Left lung (tissue), 10 donors: ENCODE results near the gene RNF10. TPM values are rescaled to one million over a fixed set of nuclear protein-coding genes. Genes with fewer than 3 reads are reported as not detected.
"Not testable (repeated sequence)": the region's sequence is repeated elsewhere in the genome, so short reads cannot be mapped to it uniquely, and the experiment has no call there.

Experiments
- ATAC-seq: fragments of 200-7000 bp; cut with Tn5 transposase; one replicate; pipeline ENCODE4 v1.9.1; 2020; ENCODE audit warnings: moderate library complexity
- DNase-seq, 4 donors: peaks; one replicate each; pipeline ENCODE4 v3.0.0-alpha.2; 2013 to 2020
- H3K27ac ChIP-seq, 2 donors: fragments of 200-600 bp; sonication (generic) in 1 of 2; one replicate each; pipeline versions ENCODE4 v1.5.0 to v1.8.0; 2020 to 2021
- H3K27me3 ChIP-seq, 2 donors: fragments of 200-600 bp; sonication (generic) in 1 of 2; one replicate each; pipeline versions ENCODE4 v1.5.0 to v1.8.0; 2020 to 2021
- H3K36me3 ChIP-seq, 2 donors: fragments of 200-600 bp; sonication (generic) in 1 of 2; one replicate each; pipeline versions ENCODE4 v1.5.0 to v1.8.0; 2020 to 2021
- H3K4me1 ChIP-seq, 2 donors: fragments of 200-600 bp; one replicate each; pipeline ENCODE4 v1.8.0; 2021
- H3K4me3 ChIP-seq, 2 donors: fragments of 200-600 bp; sonication (generic) in 1 of 2; one replicate each; pipeline versions ENCODE4 v1.5.0 to v1.8.0; 2020 to 2021; ENCODE audit warnings: mild to moderate bottlenecking in 1 of 2
- H3K9me3 ChIP-seq, 2 donors: fragments of 200-600 bp; sonication (generic) in 1 of 2; one replicate each; pipeline versions ENCODE4 v1.5.0 to v1.8.0; 2020 to 2021
- CTCF ChIP-seq, 2 donors: fragments of 200-600 bp; sonication (generic) in 1 of 2; IDR thresholded peaks; one replicate each; pipeline versions ENCODE4 v1.5.0 to v1.8.0; 2021; ENCODE audit warnings: antibody characterized with exemption in 2 of 2
- intact Hi-C, 2 donors: fragments of 100-400 bp; cut with DNase I; formaldehyde crosslinking; loops; one replicate each; pipeline versions ENCODE4 v1.11.2 to v1.14.2; 2022
- polyA plus RNA-seq, 6 donors: library from polyadenylated mRNA; unstranded; fragments of 120-200 nt; gene quantifications; one replicate each; pipeline ENCODE4 v1.2.1, GENCODE V29; 2013; ENCODE audit not compliant: insufficient read length in 6 of 6
- total RNA-seq, 2 donors: library from RNA; stranded (reverse); fragmentation: NEBNext Ultra II Directional; extraction: Animal tissue kit (Norgen Biotek cat#: 25700); gene quantifications; one replicate each; pipeline ENCODE4 v1.2.1, GENCODE V29; 2021
- donor health status: DM: no; HTN: yes; CAD: no.
- donor health status: DM: no; HTN: no; CAD: no.

RNF10 gene
- total and polyA plus RNA-seq, 8 donors, result 155 to 251 (median 219) TPM

- Histone ChIP-seq H3K36me3 (no peaks in the 10 kb centered on the region), H3K27me3 (peaks cover 0 to 21% of the 10 kb centered on the region in 2 donors), H3K4me1 (no peaks in the 10 kb centered on the region), H3K27ac (no peak overlapping the region), H3K9me3 (no peaks in the 10 kb centered on the region), H3K4me3 (no peak overlapping the region)
- intact Hi-C loops, result no loop called here
- TF ChIP-seq CTCF (IDR thresholded peaks at IDR 0.05), result no peak
- DNase-seq (no peak), ATAC-seq (no peak)
Observed at GRCh38 chr12:120614848-120615247, 80.7 kb downstream of the RNF10 start.

GRCh38 chr12:120617193-120617592, 83.0 kb downstream of the RNF10 start:
- intact Hi-C loops, H3K27ac ChIP-seq, H3K36me3 ChIP-seq, H3K4me1 ChIP-seq, ATAC-seq, DNase-seq, H3K4me3 ChIP-seq, H3K9me3 ChIP-seq: not testable (repeated sequence)
- H3K27me3 ChIP-seq, result peaks cover 0 to 34% of the 10 kb centered on the region in 2 donors

- H3K27ac ChIP-seq, intact Hi-C loops, H3K9me3 ChIP-seq, H3K36me3 ChIP-seq, H3K4me3 ChIP-seq, DNase-seq, H3K4me1 ChIP-seq, ATAC-seq: not testable (repeated sequence)
- H3K27me3 ChIP-seq, result peaks cover 0 to 34% of the 10 kb centered on the region in 2 donors
Observed at GRCh38 chr12:120617767-120618166, 83.6 kb downstream of the RNF10 start.

GRCh38 chr12:120618954-120619615, 84.9 kb downstream of the RNF10 start:
- Histone ChIP-seq H3K4me3 (no peak overlapping the region), H3K4me1 (no peaks in the 10 kb centered on the region), H3K36me3 (no peaks in the 10 kb centered on the region), H3K27me3 (peaks cover 0 to 34% of the 10 kb centered on the region in 2 donors), H3K9me3 (no peaks in the 10 kb centered on the region), H3K27ac (no peak overlapping the region)
- no peak for DNase-seq
- intact Hi-C loops, result no loop called here
- no peak for ATAC-seq
- no peak for TF ChIP-seq CTCF (IDR thresholded peaks at IDR 0.05)

GRCh38 chr12:120620624-120621023, 86.5 kb downstream of the RNF10 start:
- DNase-seq, result no peak
- intact Hi-C loops, result no loop called here

More at GRCh38 chr12:120620624-120621023, 86.5 kb downstream of the RNF10 start:
- H3K36me3 ChIP-seq, result no peaks in the 10 kb centered on the region
- H3K27me3 ChIP-seq, result peaks cover 0 to 34% of the 10 kb centered on the region in 2 donors
- ATAC-seq, result peak; percentile 37
- TF ChIP-seq CTCF (IDR thresholded peaks at IDR 0.05), result no peak
- no peak overlapping the region for H3K27ac ChIP-seq
- H3K9me3 ChIP-seq, result no peaks in the 10 kb centered on the region
- no peaks in the 10 kb centered on the region for H3K4me1 ChIP-seq
- no peak overlapping the region for H3K4me3 ChIP-seq
